WTC11 (cell line): ENCODE data around the gene NAA80. TPM values are rescaled to one million over a fixed set of nuclear protein-coding genes. Genes with fewer than 3 reads are reported as not detected.
"Not testable (repeated sequence)": the region's sequence is repeated elsewhere in the genome, so short reads cannot be mapped to it uniquely, and the experiment has no call there.

Experiments used
- ATAC-seq: fragments of 200-7000 bp; cut with Tn5 transposase; 2 replicates; pipeline ENCODE4 v1.10.0; 2021; ENCODE audit warnings: mild to moderate bottlenecking, moderate library complexity
- CTCF ChIA-PET: fragments of 300-600 bp; sonication (Branson Sonifier 250); formaldehyde crosslinking; loops from one replicate; lab custom pipeline; 2021; ENCODE audit warnings: antibody characterized with exemption; lab: Charles Lee
- POLR2A ChIA-PET: fragments of 350-600 bp; sonication (Branson Sonifier 250); formaldehyde crosslinking; loops from one replicate; lab custom pipeline; 2021; ENCODE audit warnings: antibody characterized with exemption; lab: Charles Lee
- DNase-seq: peaks from one replicate; pipeline ENCODE4 v3.0.0; 2021; ENCODE audit warnings: low spot score
- H3K27ac Mint-ChIP-seq: 2 replicates; pipeline ENCODE4 v1.8.0; 2021; ENCODE audit warnings: mixed read lengths
- H3K27me3 Mint-ChIP-seq: 2 replicates; pipeline ENCODE4 v1.8.0; 2021; ENCODE audit warnings: low read depth, mild to moderate bottlenecking, moderate library complexity, mixed read lengths
- H3K36me3 Mint-ChIP-seq: 2 replicates; pipeline ENCODE4 v1.8.0; 2021; ENCODE audit warnings: mixed read lengths
- H3K4me1 Mint-ChIP-seq: 2 replicates; pipeline ENCODE4 v1.8.0; 2022; ENCODE audit warnings: mixed read lengths
- H3K4me3 Mint-ChIP-seq: 2 replicates; pipeline ENCODE4 v1.8.0; 2021; ENCODE audit warnings: mild to moderate bottlenecking, moderate library complexity, mixed read lengths
- H3K9me3 Mint-ChIP-seq: 2 replicates; pipeline ENCODE4 v1.8.0; 2021; ENCODE audit warnings: mixed read lengths
- ATF3 ChIP-seq: sonication (generic); formaldehyde crosslinking; conservative IDR thresholded peaks from 2 replicates; pipeline ENCODE4 v1.8.1; 2022; ENCODE audit warnings: mild to moderate bottlenecking, missing genetic modification reagents
- NFATC4 ChIP-seq: fragments of 250-450 bp; sonication (Bioruptor Pico); IDR thresholded peaks from 2 replicates; pipeline ENCODE4 v1.9.0; 2021; ENCODE audit warnings: mild to moderate bottlenecking
- OVOL2 ChIP-seq: fragments of 250-450 bp; sonication (Bioruptor Pico); IDR thresholded peaks from 2 replicates; pipeline ENCODE4 v1.9.0; 2021; ENCODE audit warnings: mild to moderate bottlenecking, borderline replicate concordance
- PRRX2 ChIP-seq: fragments of 250-450 bp; sonication (Bioruptor Pico); IDR thresholded peaks from 2 replicates; pipeline ENCODE4 v1.8.0; 2021; ENCODE audit warnings: mild to moderate bottlenecking
- SOX15 ChIP-seq: fragments of 250-450 bp; sonication (Bioruptor Pico); IDR thresholded peaks from 2 replicates; pipeline ENCODE4 v1.9.0; 2021; ENCODE audit warnings: mild to moderate bottlenecking
- TEAD4 ChIP-seq: sonication (generic); formaldehyde crosslinking; IDR thresholded peaks from 2 replicates; pipeline ENCODE4 v1.8.0; 2022; ENCODE audit warnings: mild to moderate bottlenecking, missing genetic modification reagents
- USF2 ChIP-seq: sonication (generic); formaldehyde crosslinking; IDR thresholded peaks from 2 replicates; pipeline ENCODE4 v1.8.1; 2023; ENCODE audit warnings: mild to moderate bottlenecking, missing genetic modification reagents, moderate library complexity
- ZNF121 ChIP-seq: sonication (generic); formaldehyde crosslinking; IDR thresholded peaks from 2 replicates; pipeline ENCODE4 v1.8.0; 2023; ENCODE audit warnings: missing genetic modification reagents
- ZNF281 ChIP-seq: sonication (generic); formaldehyde crosslinking; IDR thresholded peaks from 2 replicates; pipeline ENCODE4 v1.8.0; 2023; ENCODE audit warnings: mild to moderate bottlenecking, missing genetic modification reagents
- ZNF423 ChIP-seq: fragments of 250-450 bp; sonication (Bioruptor Pico); IDR thresholded peaks from 2 replicates; pipeline ENCODE4 v2.1.2; 2022; ENCODE audit warnings: mild to moderate bottlenecking, moderate library complexity
- ZNF425 ChIP-seq: fragments of 250-450 bp; sonication (Bioruptor Pico); conservative IDR thresholded peaks from 2 replicates; pipeline ENCODE4 v1.9.0; 2021; ENCODE audit warnings: mild to moderate bottlenecking
- total RNA-seq: library from RNA; stranded (reverse); gene quantifications from 3 replicates; pipeline ENCODE4 v1.2.3, GENCODE V29; 2021
- TF ChIP-seq, protein P1 (sequence below): sonication (generic); formaldehyde crosslinking; IDR thresholded peaks from 2 replicates; pipeline ENCODE4 v1.8.0; 2022; ENCODE audit warnings: mild to moderate bottlenecking, missing genetic modification reagents
- TF ChIP-seq, protein P2 (sequence below): sonication (generic); formaldehyde crosslinking; IDR thresholded peaks from 2 replicates; pipeline ENCODE4 v1.8.0; 2023; ENCODE audit warnings: missing genetic modification reagents, mild to moderate bottlenecking, borderline replicate concordance

Gene NAA80
- total RNA-seq, 1 experiment from 2014 or later, result 17.3 TPM

DNA sequence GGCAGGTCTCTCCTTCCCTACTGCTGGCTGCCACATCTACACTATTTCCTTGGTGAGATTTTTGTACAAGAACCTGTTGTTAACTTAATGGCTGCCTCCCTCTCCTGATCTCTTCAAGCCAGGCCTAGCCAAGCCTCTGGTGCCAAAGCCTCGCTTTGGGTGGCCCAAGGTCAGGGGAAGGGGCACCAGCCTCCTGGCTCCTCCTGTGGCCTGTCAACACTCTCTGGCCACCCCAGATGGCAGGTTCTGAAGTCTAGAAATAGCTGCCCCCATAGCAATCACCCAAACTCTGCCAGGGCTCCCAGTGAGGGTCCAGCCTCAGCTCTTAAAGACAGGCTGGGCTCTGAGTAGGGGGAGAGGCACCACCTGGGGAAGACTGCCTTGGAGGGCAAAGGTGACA is 11.9 kb downstream of the NAA80 start:
- POLR2A ChIA-PET, result no interaction called here
- peaks cover 6% of the 10 kb centered on the region for H3K4me1 Mint-ChIP-seq
- no peak overlapping the region for H3K27ac Mint-ChIP-seq
- no peak overlapping the region for H3K4me3 Mint-ChIP-seq
- CTCF ChIA-PET, result interaction anchor here (0.6 kb wide), 1 partner anchor 24 kb away, joined by 3 read pairs; no protein-coding TSS in a partner anchor
- DNase-seq (no peak), ATAC-seq (no peak)
- no peaks in the 10 kb centered on the region for H3K9me3 Mint-ChIP-seq
- peaks cover 21% of the 10 kb centered on the region for H3K36me3 Mint-ChIP-seq
- no peaks in the 10 kb centered on the region; the same call in 1 of the 2 replicates for H3K27me3 Mint-ChIP-seq
- TF ChIP-seq ZNF281 (CRISPR knock-in tag) (no peak), OVOL2 (CRISPR knock-in tag) (no peak), SOX15 (CRISPR knock-in tag) (no peak)

GRCh38 chr3:50286322-50287227 is 12.6 kb downstream of the NAA80 start:
- no peaks in the 10 kb centered on the region for H3K9me3 Mint-ChIP-seq
- TF ChIP-seq ATF3, result no peak
- no peak for TF ChIP-seq ZNF121 (CRISPR knock-in tag)
- TF ChIP-seq TEAD4 (CRISPR knock-in tag), result no peak
- TF ChIP-seq, protein P1, sequence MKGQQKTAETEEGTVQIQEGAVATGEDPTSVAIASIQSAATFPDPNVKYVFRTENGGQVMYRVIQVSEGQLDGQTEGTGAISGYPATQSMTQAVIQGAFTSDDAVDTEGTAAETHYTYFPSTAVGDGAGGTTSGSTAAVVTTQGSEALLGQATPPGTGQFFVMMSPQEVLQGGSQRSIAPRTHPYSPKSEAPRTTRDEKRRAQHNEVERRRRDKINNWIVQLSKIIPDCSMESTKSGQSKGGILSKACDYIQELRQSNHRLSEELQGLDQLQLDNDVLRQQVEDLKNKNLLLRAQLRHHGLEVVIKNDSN (CRISPR knock-in tag), result no peak
- TF ChIP-seq ZNF425 (CRISPR knock-in tag), result no peak
- TF ChIP-seq PRRX2 (CRISPR knock-in tag), result no peak
- no peak for TF ChIP-seq NFATC4 (CRISPR knock-in tag)
- TF ChIP-seq, protein P2, sequence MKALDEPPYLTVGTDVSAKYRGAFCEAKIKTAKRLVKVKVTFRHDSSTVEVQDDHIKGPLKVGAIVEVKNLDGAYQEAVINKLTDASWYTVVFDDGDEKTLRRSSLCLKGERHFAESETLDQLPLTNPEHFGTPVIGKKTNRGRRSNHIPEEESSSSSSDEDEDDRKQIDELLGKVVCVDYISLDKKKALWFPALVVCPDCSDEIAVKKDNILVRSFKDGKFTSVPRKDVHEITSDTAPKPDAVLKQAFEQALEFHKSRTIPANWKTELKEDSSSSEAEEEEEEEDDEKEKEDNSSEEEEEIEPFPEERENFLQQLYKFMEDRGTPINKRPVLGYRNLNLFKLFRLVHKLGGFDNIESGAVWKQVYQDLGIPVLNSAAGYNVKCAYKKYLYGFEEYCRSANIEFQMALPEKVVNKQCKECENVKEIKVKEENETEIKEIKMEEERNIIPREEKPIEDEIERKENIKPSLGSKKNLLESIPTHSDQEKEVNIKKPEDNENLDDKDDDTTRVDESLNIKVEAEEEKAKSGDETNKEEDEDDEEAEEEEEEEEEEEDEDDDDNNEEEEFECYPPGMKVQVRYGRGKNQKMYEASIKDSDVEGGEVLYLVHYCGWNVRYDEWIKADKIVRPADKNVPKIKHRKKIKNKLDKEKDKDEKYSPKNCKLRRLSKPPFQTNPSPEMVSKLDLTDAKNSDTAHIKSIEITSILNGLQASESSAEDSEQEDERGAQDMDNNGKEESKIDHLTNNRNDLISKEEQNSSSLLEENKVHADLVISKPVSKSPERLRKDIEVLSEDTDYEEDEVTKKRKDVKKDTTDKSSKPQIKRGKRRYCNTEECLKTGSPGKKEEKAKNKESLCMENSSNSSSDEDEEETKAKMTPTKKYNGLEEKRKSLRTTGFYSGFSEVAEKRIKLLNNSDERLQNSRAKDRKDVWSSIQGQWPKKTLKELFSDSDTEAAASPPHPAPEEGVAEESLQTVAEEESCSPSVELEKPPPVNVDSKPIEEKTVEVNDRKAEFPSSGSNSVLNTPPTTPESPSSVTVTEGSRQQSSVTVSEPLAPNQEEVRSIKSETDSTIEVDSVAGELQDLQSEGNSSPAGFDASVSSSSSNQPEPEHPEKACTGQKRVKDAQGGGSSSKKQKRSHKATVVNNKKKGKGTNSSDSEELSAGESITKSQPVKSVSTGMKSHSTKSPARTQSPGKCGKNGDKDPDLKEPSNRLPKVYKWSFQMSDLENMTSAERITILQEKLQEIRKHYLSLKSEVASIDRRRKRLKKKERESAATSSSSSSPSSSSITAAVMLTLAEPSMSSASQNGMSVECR (CRISPR knock-in tag), result no peak
- TF ChIP-seq ZNF423 (CRISPR knock-in tag), result no peak
- TF ChIP-seq USF2, result no peak
- no peak for ATAC-seq
- no peaks in the 10 kb centered on the region; the same call in 1 of the 2 replicates for H3K27me3 Mint-ChIP-seq
- peaks cover 5% of the 10 kb centered on the region for H3K4me1 Mint-ChIP-seq
- peaks cover 21% of the 10 kb centered on the region for H3K36me3 Mint-ChIP-seq
- CTCF ChIA-PET, result interaction anchor here (0.6 kb wide), 1 partner anchor 23 kb away, joined by 3 read pairs; no protein-coding TSS in a partner anchor
- H3K4me3 Mint-ChIP-seq, result no peak overlapping the region
- no peak for DNase-seq
- POLR2A ChIA-PET, result no interaction called here
- H3K27ac Mint-ChIP-seq, result no peak overlapping the region

- DNase-seq, H3K4me1 Mint-ChIP-seq, H3K27me3 Mint-ChIP-seq, ATAC-seq, H3K9me3 Mint-ChIP-seq, POLR2A ChIA-PET, H3K27ac Mint-ChIP-seq, H3K4me3 Mint-ChIP-seq: not testable (repeated sequence)
- H3K36me3 Mint-ChIP-seq, result peaks cover 15% of the 10 kb centered on the region
- CTCF ChIA-PET, result interaction anchor here (0.8 to 1.9 kb wide), 2 partner anchors 9 to 15 kb away, joined by 3 to 9 read pairs; partner anchors contain the start of genes HYAL3 and NAA80
Observed at GRCh38 chr3:50284121-50284520, 15.1 kb downstream of the NAA80 start.
